Lung (tissue), 12 donors: ENCODE results near the gene HTR5A. TPM values are rescaled to one million over a fixed set of nuclear protein-coding genes. Genes with fewer than 3 reads are reported as not detected.

ENCODE experiments used
- ATAC-seq: fragments of 200-7000 bp; cut with Tn5 transposase; one replicate; pipeline ENCODE4 v1.9.1; 2020; ENCODE audit warnings: moderate number of reproducible peaks; ENCODE audit not compliant: insufficient read depth, low FRiP score
- DNase-seq, 3 donors: peaks; one replicate each; pipeline ENCODE4 v3.0.0-alpha.2; 2013 to 2017
- H3K27ac ChIP-seq, 2 donors: one replicate each; pipeline ENCODE4 v1.5.1; 2013; ENCODE audit warnings: mild to moderate bottlenecking in 2 of 2, moderate library complexity in 2 of 2, control low read depth in 1 of 2, inconsistent platforms in 1 of 2, low read depth in 1 of 2, low read length in 1 of 2
- H3K27me3 ChIP-seq, 3 donors: one replicate each; pipeline ENCODE4 v1.5.1; 2013; ENCODE audit warnings: low read length in 2 of 3; ENCODE audit not compliant: control insufficient read depth in 3 of 3, insufficient read depth in 3 of 3
- H3K36me3 ChIP-seq, 4 donors: one replicate each; pipeline ENCODE4 v1.5.1; 2013; ENCODE audit warnings: low read length in 4 of 4, mild to moderate bottlenecking in 1 of 4, moderate library complexity in 1 of 4; ENCODE audit not compliant: control insufficient read depth in 4 of 4, insufficient read depth in 4 of 4
- H3K4me1 ChIP-seq, 5 donors: one replicate each; pipeline ENCODE4 v1.5.1; 2013; ENCODE audit warnings: low read length in 5 of 5, mild to moderate bottlenecking in 2 of 5, moderate library complexity in 1 of 5; ENCODE audit not compliant: control insufficient read depth in 5 of 5, insufficient read depth in 5 of 5
- H3K4me3 ChIP-seq: one replicate; pipeline ENCODE4 v1.5.1; 2013; ENCODE audit warnings: mild to moderate bottlenecking, control low read depth, moderate library complexity
- H3K9ac ChIP-seq, 2 donors: one replicate each; pipeline ENCODE4 v1.5.1; 2013; ENCODE audit warnings: low read length in 2 of 2, control low read depth in 1 of 2; ENCODE audit not compliant: insufficient read depth in 1 of 2
- H3K9me3 ChIP-seq, 4 donors: one replicate each; pipeline ENCODE4 v1.5.1; 2013; ENCODE audit warnings: low read length in 3 of 4, mild to moderate bottlenecking in 1 of 4, moderate library complexity in 1 of 4; ENCODE audit not compliant: control insufficient read depth in 4 of 4, insufficient read depth in 3 of 4
- WGBS, 2 donors: extraction: QIAGEN DNeasy Blood & Tissue Kit; methylation state at CpG; one replicate each; pipeline ENCODE4 v1.1.7; 2013; 5-methylcytosine and 5-hydroxymethylcytosine counted together
- polyA plus RNA-seq, 2 donors: library from polyadenylated mRNA; stranded (reverse); fragments of 200-250 nt; gene quantifications; one replicate each; pipeline ENCODE4 v1.2.1, GENCODE V29; 2013
- total RNA-seq, 2 donors: library from RNA; depleted of rRNA in 1 of 2; stranded (reverse); fragments of >200 nt in 1 of 2; gene quantifications; one replicate each; pipeline ENCODE4 v1.2.1, GENCODE V29; 2014 to 2021
- TF ChIP-seq, protein P1 (sequence below): IDR thresholded peaks from 2 replicates; pipeline ENCODE4 v1.5.1; 2012; ENCODE audit warnings: mild to moderate bottlenecking; ENCODE audit errors: control extremely low read depth, extremely low read depth
- donor health status: control.
- donor health status: control.
- donor health status: Bipolar disorder and iron deficiency.
- donor health status: healthy.
- donor health status: DM: yes; HTN: yes; CAD: no.

Gene HTR5A
- total and polyA plus RNA-seq, 4 donors = not detected

DNA sequence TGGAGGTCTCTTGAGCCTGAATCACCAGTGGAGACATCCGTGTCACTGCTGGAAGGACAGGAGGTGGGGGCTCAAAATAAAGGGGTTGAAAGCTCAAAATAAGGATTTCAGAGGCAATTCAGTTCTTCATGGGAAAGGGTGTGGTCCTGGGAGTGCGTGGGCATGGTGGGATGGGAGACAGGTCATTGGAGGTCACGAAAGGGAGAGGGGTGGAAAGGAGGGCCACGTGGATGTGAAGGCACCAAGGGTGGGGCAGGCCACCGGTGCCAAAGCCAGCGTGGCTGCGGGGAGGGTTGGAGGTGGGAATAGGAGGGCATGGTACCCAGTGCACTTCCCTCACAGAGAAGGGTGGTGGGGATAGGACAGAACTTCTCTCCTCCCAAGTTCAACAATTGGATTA is 59.7 kb downstream of the HTR5A start:
- H3K4me3 ChIP-seq = no peak overlapping the region
- no peaks in the 10 kb centered on the region for H3K36me3 ChIP-seq
- DNase-seq (no peak), ATAC-seq (no peak)
- H3K9ac ChIP-seq = no peak overlapping the region
- 86 to 96% methylated on average over 7 of the region's 7 CpGs for WGBS, 2 donors
- H3K27me3 ChIP-seq = no peaks in the 10 kb centered on the region
- peaks cover 0 to 3% (median 0%) of the 10 kb centered on the region in 4 donors for H3K9me3 ChIP-seq
- TF ChIP-seq, protein P1, sequence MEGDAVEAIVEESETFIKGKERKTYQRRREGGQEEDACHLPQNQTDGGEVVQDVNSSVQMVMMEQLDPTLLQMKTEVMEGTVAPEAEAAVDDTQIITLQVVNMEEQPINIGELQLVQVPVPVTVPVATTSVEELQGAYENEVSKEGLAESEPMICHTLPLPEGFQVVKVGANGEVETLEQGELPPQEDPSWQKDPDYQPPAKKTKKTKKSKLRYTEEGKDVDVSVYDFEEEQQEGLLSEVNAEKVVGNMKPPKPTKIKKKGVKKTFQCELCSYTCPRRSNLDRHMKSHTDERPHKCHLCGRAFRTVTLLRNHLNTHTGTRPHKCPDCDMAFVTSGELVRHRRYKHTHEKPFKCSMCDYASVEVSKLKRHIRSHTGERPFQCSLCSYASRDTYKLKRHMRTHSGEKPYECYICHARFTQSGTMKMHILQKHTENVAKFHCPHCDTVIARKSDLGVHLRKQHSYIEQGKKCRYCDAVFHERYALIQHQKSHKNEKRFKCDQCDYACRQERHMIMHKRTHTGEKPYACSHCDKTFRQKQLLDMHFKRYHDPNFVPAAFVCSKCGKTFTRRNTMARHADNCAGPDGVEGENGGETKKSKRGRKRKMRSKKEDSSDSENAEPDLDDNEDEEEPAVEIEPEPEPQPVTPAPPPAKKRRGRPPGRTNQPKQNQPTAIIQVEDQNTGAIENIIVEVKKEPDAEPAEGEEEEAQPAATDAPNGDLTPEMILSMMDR = no peak
- no peak overlapping the region for H3K27ac ChIP-seq
- H3K4me1 ChIP-seq = no peaks in the 10 kb centered on the region

- no peak overlapping the region for H3K4me3 ChIP-seq
- 94 to 96% methylated on average over 14 of the region's 14 CpGs for WGBS, 2 donors
- no peak for ATAC-seq
These were observed 60.4 kb downstream of the HTR5A start for GRCh38 chr7:155130493-155130892.

DNA sequence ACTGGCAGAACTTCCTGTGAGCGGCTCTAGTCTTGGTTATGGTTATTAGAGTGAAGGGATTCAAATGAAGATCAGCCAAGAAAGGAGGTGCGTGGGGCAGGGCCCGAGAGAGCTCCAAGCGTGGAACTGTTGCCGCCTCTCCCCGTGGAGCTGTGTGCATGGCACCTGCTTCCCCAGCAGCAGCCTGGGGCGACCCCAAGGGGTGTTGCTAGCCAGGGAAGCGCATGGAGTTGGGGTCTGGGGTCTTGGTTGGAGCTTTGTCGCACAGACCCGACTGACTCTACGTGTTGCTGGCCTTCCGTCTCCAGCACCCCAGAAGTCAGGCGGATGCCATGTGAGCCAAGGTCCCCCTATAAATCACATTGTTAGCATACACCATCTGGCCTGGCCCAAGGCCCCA is 61.0 kb downstream of the HTR5A start:
- Histone ChIP-seq H3K9ac (no peak overlapping the region), H3K27ac (no peak overlapping the region), H3K9me3 (peaks cover 0 to 3% (median 0%) of the 10 kb centered on the region in 4 donors), H3K4me1 (no peaks in the 10 kb centered on the region), H3K36me3 (no peaks in the 10 kb centered on the region), H3K27me3 (no peaks in the 10 kb centered on the region), H3K4me3 (no peak overlapping the region)
- ATAC-seq (no peak), DNase-seq (no peak)
- TF ChIP-seq, protein P1 = no peak
- 90 to 94% methylated on average over 13 of the region's 13 CpGs for WGBS, 2 donors

More at GRCh38 chr7:155130493-155130892, 60.4 kb downstream of the HTR5A start:
- Histone ChIP-seq H3K9me3 (peaks cover 0 to 3% (median 0%) of the 10 kb centered on the region in 4 donors), H3K4me1 (no peaks in the 10 kb centered on the region), H3K36me3 (no peaks in the 10 kb centered on the region), H3K9ac (no peak overlapping the region), H3K27me3 (no peaks in the 10 kb centered on the region), H3K27ac (no peak overlapping the region)
- TF ChIP-seq, protein P1 = no peak
- no peak for DNase-seq

DNA sequence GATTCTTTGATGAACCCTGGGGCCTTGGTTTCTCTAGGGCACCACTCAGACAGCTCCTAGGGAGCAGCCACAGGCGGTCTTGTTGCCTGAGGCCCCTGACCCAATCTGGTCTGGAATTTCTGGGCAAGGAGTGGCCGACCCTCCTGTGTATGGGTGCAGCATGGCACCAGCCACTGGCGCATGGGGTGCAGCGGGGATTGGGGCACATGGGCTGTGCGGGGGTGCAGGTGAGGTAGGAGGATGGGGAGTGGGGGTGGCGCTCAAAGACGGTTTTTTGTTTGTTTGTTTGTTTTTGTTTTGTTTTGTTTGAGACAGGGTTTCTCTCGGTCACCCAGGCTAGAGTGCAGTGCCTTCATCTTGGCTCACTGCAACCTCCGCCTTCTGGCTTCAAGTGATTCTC is 62.3 kb downstream of the HTR5A start:
- H3K4me3 ChIP-seq = no peak overlapping the region
- no peaks in the 10 kb centered on the region for H3K36me3 ChIP-seq
- DNase-seq (no peak), ATAC-seq (no peak)
- H3K4me1 ChIP-seq = no peaks in the 10 kb centered on the region
- no peak overlapping the region for H3K27ac ChIP-seq
- no peak overlapping the region for H3K9ac ChIP-seq
- TF ChIP-seq, protein P1 = no peak
- 83 to 88% methylated on average over 9 of the region's 9 CpGs for WGBS, 2 donors
- peaks cover 0 to 6% (median 1%) of the 10 kb centered on the region in 4 donors for H3K9me3 ChIP-seq
- H3K27me3 ChIP-seq = no peaks in the 10 kb centered on the region
